Liver (tissue), 9 donors: ENCODE data around the gene PSMG1. TPM values are rescaled to one million over a fixed set of nuclear protein-coding genes. Genes with fewer than 3 reads are reported as not detected.

ENCODE experiments used
- DNase-seq: peaks from one replicate; pipeline ENCODE4 v3.0.0-alpha.2; 2017; ENCODE audit warnings: low spot score
- H3K27ac ChIP-seq, 2 donors: one replicate each; pipeline ENCODE4 v1.7.0; 2013; ENCODE audit warnings: inconsistent platforms in 2 of 2, low read length in 2 of 2, control low read depth in 1 of 2, low read depth in 1 of 2, mild to moderate bottlenecking in 1 of 2
- H3K27me3 ChIP-seq, 4 donors: one replicate each; pipeline versions ENCODE4 v1.6.1 to v1.7.0; 2013; ENCODE audit warnings: low read length in 3 of 4, inconsistent platforms in 1 of 4, mild to moderate bottlenecking in 1 of 4, moderate library complexity in 1 of 4; ENCODE audit not compliant: control insufficient read depth in 4 of 4, insufficient read depth in 4 of 4
- H3K36me3 ChIP-seq, 4 donors: one replicate each; pipeline versions ENCODE4 v1.6.1 to v1.7.0; 2013; ENCODE audit warnings: low read length in 3 of 4, mild to moderate bottlenecking in 3 of 4, low read depth in 1 of 4, moderate library complexity in 1 of 4; ENCODE audit not compliant: control insufficient read depth in 4 of 4, insufficient read depth in 3 of 4
- H3K4me1 ChIP-seq, 4 donors: one replicate each; pipeline versions ENCODE4 v1.6.1 to v1.7.0; 2013; ENCODE audit warnings: low read length in 3 of 4, mild to moderate bottlenecking in 3 of 4, moderate library complexity in 1 of 4; ENCODE audit not compliant: control insufficient read depth in 4 of 4, insufficient read depth in 4 of 4
- H3K4me3 ChIP-seq, 3 donors: one replicate each; pipeline versions ENCODE4 v1.6.1 to v1.7.0; 2013; ENCODE audit warnings: low read length in 3 of 3, control low read depth in 1 of 3, low read depth in 1 of 3, mild to moderate bottlenecking in 1 of 3
- H3K9ac ChIP-seq, 2 donors: one replicate each; pipeline ENCODE4 v1.7.0; 2013; ENCODE audit warnings: low read length in 2 of 2, mild to moderate bottlenecking in 2 of 2, moderate library complexity in 2 of 2, control low read depth in 1 of 2, low read depth in 1 of 2
- H3K9me3 ChIP-seq, 4 donors: one replicate each; pipeline versions ENCODE4 v1.6.1 to v1.7.0; 2013; ENCODE audit warnings: low read length in 3 of 4; ENCODE audit not compliant: control insufficient read depth in 4 of 4
- ATF3 ChIP-seq: IDR thresholded peaks from 2 replicates; pipeline ENCODE4 v1.6.1; 2016; ENCODE audit warnings: antibody characterized with exemption
- EGR1 ChIP-seq, 2 donors: IDR thresholded peaks; 2 replicates each; pipeline ENCODE4 v1.6.1; 2016 to 2018; ENCODE audit warnings: antibody characterized with exemption in 2 of 2, low read depth in 2 of 2
- FOXA1 ChIP-seq: IDR thresholded peaks from 2 replicates; pipeline ENCODE4 v1.6.1; 2016; ENCODE audit warnings: antibody characterized with exemption
- FOXA2 ChIP-seq: IDR thresholded peaks from 2 replicates; pipeline ENCODE4 v1.6.1; 2016; ENCODE audit warnings: antibody characterized with exemption
- GABPA ChIP-seq, 2 donors: IDR thresholded peaks in 1 of 2; conservative IDR thresholded peaks in 1 of 2; 2 replicates each; pipeline ENCODE4 v1.6.1; 2016; ENCODE audit warnings: antibody characterized with exemption in 2 of 2, mild to moderate bottlenecking in 1 of 2, moderate library complexity in 1 of 2
- HNF4A ChIP-seq, 2 donors: conservative IDR thresholded peaks; 2 replicates each; pipeline ENCODE4 v1.6.1; 2016; ENCODE audit warnings: antibody characterized with exemption in 2 of 2, mild to moderate bottlenecking in 2 of 2
- HNF4G ChIP-seq: IDR thresholded peaks from 2 replicates; pipeline ENCODE4 v1.6.1; 2016; ENCODE audit warnings: antibody characterized with exemption
- JUND ChIP-seq, 2 donors: IDR thresholded peaks; 2 replicates each; pipeline ENCODE4 v1.6.1; 2016; ENCODE audit warnings: antibody characterized with exemption in 2 of 2
- NR2F2 ChIP-seq: IDR thresholded peaks from 2 replicates; pipeline ENCODE4 v1.6.1; 2016; ENCODE audit warnings: antibody characterized with exemption
- RAD21 ChIP-seq, 2 donors: IDR thresholded peaks; 2 replicates each; pipeline ENCODE4 v1.6.1; 2016; ENCODE audit warnings: antibody characterized with exemption in 2 of 2, mild to moderate bottlenecking in 2 of 2
- REST ChIP-seq: IDR thresholded peaks from 2 replicates; pipeline ENCODE4 v1.6.1; 2016; ENCODE audit warnings: antibody characterized with exemption, mild to moderate bottlenecking
- RXRA ChIP-seq, 2 donors: IDR thresholded peaks; 2 replicates each; pipeline ENCODE4 v1.6.1; 2017 to 2018; ENCODE audit warnings: antibody characterized with exemption in 2 of 2, mild to moderate bottlenecking in 1 of 2
- SP1 ChIP-seq: IDR thresholded peaks from 2 replicates; pipeline ENCODE4 v1.6.1; 2018; ENCODE audit warnings: antibody characterized with exemption, mild to moderate bottlenecking
- TAF1 ChIP-seq: conservative IDR thresholded peaks from 2 replicates; pipeline ENCODE4 v1.6.1; 2016; ENCODE audit warnings: antibody characterized with exemption, mild to moderate bottlenecking
- YY1 ChIP-seq: IDR thresholded peaks from 2 replicates; pipeline ENCODE4 v1.6.1; 2016; ENCODE audit warnings: antibody characterized with exemption, mild to moderate bottlenecking
- WGBS: extraction: QIAGEN DNeasy Blood & Tissue Kit; methylation state at CpG from one replicate; pipeline ENCODE4 v1.1.7; 2013; 5-methylcytosine and 5-hydroxymethylcytosine counted together
- polyA plus RNA-seq, 2 donors: library from polyadenylated mRNA; stranded (reverse) in 1 of 2; unstranded in 1 of 2; fragments of 200-250 nt in 1 of 2; fragments of >200 nt in 1 of 2; fragmentation: Nextera tagmentation in 1 of 2; extraction: Ambion mirVana in 1 of 2; gene quantifications; one replicate each; pipeline versions ENCODE4 v1.2.1 to v1.2.3, GENCODE V29; 2013 to 2015
- total RNA-seq, 2 donors: library from RNA; depleted of rRNA; stranded (reverse); fragments of >200 nt; gene quantifications; one replicate each; pipeline ENCODE4 v1.2.3, GENCODE V29; 2014
- TF ChIP-seq, protein P1 (sequence below): fragments of 150-350 bp; IDR thresholded peaks from 2 replicates; pipeline ENCODE4 v1.5.1; 2017; ENCODE audit warnings: improper control_type of control experiment, low read depth, low read length; ENCODE audit not compliant: missing input control
- TF ChIP-seq, protein P2 (sequence below): IDR thresholded peaks from 2 replicates; pipeline ENCODE4 v1.6.1; 2016; ENCODE audit warnings: antibody characterized with exemption
- TF ChIP-seq, protein P3 (sequence below): IDR thresholded peaks from 2 replicates; pipeline ENCODE4 v1.6.1; 2016; ENCODE audit warnings: antibody characterized with exemption
- donor health status: healthy.
- donor health status: healthy.
- donor health status: healthy.
- donor health status: healthy.
- donor health status: healthy.

The PSMG1 gene
- total and polyA plus RNA-seq, 4 donors = 23.9 to 32.3 (median 30.7) TPM

DNA sequence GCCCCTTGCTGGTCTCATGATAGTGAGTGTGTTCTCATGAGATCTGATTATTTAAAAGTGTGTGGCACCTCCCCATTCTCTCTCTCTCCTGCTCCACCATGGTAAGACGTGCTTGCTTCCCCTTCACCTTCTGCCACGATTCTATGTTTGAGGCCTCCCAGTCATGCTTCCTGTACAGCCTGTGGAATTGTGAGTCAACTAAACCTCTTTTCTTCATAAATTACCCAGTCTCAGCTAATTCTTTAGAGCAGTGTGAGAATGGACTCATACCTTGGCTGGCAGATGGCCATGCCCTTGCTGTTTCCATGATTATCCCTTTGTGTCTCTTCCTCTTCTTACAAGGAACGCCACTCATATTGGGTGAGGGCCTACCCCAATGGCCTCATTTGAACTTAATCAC is 40.3 kb downstream of the PSMG1 start:
- H3K27ac ChIP-seq = no peak overlapping the region
- DNase-seq = no peak
- no peaks in the 10 kb centered on the region for H3K4me1 ChIP-seq
- TF ChIP-seq, protein P1, sequence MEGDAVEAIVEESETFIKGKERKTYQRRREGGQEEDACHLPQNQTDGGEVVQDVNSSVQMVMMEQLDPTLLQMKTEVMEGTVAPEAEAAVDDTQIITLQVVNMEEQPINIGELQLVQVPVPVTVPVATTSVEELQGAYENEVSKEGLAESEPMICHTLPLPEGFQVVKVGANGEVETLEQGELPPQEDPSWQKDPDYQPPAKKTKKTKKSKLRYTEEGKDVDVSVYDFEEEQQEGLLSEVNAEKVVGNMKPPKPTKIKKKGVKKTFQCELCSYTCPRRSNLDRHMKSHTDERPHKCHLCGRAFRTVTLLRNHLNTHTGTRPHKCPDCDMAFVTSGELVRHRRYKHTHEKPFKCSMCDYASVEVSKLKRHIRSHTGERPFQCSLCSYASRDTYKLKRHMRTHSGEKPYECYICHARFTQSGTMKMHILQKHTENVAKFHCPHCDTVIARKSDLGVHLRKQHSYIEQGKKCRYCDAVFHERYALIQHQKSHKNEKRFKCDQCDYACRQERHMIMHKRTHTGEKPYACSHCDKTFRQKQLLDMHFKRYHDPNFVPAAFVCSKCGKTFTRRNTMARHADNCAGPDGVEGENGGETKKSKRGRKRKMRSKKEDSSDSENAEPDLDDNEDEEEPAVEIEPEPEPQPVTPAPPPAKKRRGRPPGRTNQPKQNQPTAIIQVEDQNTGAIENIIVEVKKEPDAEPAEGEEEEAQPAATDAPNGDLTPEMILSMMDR = no peak
- no peak for TF ChIP-seq RAD21 (IDR thresholded peaks at IDR 0.05)
- TF ChIP-seq, protein P2, sequence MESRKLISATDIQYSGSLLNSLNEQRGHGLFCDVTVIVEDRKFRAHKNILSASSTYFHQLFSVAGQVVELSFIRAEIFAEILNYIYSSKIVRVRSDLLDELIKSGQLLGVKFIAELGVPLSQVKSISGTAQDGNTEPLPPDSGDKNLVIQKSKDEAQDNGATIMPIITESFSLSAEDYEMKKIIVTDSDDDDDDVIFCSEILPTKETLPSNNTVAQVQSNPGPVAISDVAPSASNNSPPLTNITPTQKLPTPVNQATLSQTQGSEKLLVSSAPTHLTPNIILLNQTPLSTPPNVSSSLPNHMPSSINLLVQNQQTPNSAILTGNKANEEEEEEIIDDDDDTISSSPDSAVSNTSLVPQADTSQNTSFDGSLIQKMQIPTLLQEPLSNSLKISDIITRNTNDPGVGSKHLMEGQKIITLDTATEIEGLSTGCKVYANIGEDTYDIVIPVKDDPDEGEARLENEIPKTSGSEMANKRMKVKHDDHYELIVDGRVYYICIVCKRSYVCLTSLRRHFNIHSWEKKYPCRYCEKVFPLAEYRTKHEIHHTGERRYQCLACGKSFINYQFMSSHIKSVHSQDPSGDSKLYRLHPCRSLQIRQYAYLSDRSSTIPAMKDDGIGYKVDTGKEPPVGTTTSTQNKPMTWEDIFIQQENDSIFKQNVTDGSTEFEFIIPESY = no peak
- no peak overlapping the region for H3K9ac ChIP-seq
- H3K9me3 ChIP-seq = no peaks in the 10 kb centered on the region
- no peaks in the 10 kb centered on the region for H3K27me3 ChIP-seq
- no peak overlapping the region for H3K4me3 ChIP-seq
- no peaks in the 10 kb centered on the region for H3K36me3 ChIP-seq
- WGBS = 95% methylated on average over 3 of the region's 3 CpGs

DNA sequence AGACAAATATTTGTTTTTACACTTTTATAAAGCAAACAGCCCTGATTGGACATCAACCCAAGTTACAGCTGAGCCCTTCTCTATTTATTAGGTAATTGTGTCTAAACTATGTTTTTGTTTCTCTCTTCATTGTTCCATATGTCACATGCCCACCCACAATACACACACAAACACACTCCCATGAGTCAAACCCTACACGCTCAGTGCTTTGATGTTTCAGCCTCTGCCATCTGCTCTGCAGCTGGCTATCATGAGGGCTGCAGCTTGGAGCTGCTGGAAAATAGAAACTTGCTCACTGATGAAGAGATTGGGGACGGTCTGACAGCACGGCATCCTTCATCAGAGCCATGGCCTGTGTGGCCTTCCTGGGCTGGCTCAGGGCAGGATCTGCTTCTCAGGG is 41.7 kb downstream of the PSMG1 start:
- no peaks in the 10 kb centered on the region for H3K36me3 ChIP-seq
- no peaks in the 10 kb centered on the region for H3K9me3 ChIP-seq
- H3K9ac ChIP-seq = no peak overlapping the region
- peaks cover 0 to 4% (median 0%) of the 10 kb centered on the region in 4 donors for H3K4me1 ChIP-seq
- H3K27me3 ChIP-seq = no peaks in the 10 kb centered on the region
- TF ChIP-seq REST (no peak), FOXA1 (no peak), JUND (IDR thresholded peaks at IDR 0.05) (no peak), RAD21 (IDR thresholded peaks at IDR 0.05) (no peak), ATF3 (no peak), NR2F2 (no peak), TAF1 (no peak), RXRA (IDR thresholded peaks at IDR 0.05) (no peak), HNF4A (conservative IDR thresholded peaks at IDR 0.05) (no peak), HNF4G (no peak), SP1 (no peak), EGR1 (IDR thresholded peaks at IDR 0.05; ENCODE audit: low read depth in 2 of 2) (no peak), GABPA (IDR thresholded peaks at IDR 0.05 in 1 of 2, conservative IDR thresholded peaks at IDR 0.05 in 1 of 2) (no peak), FOXA2 (no peak), YY1 (no peak)
- TF ChIP-seq, protein P1 = no peak
- TF ChIP-seq, protein P3, sequence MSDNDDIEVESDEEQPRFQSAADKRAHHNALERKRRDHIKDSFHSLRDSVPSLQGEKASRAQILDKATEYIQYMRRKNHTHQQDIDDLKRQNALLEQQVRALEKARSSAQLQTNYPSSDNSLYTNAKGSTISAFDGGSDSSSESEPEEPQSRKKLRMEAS = no peak
- TF ChIP-seq, protein P2 = no peak
- DNase-seq = no peak
- H3K4me3 ChIP-seq = no peak overlapping the region
- no peak overlapping the region for H3K27ac ChIP-seq
- WGBS = 91% methylated on average over 3 of the region's 3 CpGs
